ENCODE results near the gene PPP2R2C.

PPP2R2C gene

DNA sequence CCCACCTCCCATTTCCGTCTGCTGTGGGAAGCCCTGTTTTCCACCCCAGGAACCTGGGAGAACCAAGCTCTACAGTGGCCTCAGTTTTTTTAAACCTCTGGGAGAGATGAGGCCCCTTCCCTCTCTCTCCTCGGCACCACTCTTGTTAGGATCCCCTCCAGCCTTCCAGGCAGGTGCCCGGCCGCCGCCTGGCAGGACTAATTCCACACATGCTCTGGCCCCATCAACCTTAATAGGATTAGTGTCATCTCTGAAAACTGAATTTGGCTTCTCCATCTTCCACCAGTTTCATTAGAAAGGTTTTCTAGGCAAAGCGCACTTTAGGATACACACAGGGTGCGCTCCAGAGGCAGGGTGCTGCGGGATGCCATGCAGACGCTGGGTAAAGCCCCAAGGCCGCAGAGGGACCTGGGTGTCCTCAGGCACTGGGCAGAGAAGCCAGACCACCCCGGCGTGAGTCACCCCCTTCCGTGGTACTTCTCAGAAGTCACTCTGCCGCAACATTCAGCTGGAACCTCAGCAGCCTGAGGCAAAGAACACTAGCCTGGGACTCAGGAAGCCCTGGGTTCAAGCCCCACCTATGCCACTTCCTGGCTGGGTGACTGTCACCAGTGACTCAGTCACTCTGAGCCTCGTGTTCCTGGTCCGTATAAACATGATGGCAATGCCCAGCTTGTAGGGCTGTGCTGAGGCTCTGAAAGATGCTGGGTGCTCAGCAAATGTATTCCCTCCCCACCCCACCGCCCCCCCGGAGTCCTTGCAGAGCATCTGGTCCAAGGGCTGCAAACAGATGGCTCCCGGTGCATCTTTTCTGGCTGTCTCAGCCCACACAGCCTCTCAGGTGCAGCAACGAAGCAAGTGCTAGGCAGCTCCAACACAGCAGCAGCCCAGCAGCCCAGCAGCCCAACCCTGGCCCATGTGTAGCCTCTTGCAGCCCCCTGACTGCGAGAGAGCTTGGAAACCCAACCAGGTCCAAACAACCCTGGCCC is 29.1 kb downstream of the PPP2R2C start:
- H3K27ac ChIP-seq = no peak overlapping the region
- TF ChIP-seq ZFX (IDR thresholded peaks at IDR 0.05; ENCODE audit: borderline replicate concordance) = no peak
- TF ChIP-seq, protein P1, sequence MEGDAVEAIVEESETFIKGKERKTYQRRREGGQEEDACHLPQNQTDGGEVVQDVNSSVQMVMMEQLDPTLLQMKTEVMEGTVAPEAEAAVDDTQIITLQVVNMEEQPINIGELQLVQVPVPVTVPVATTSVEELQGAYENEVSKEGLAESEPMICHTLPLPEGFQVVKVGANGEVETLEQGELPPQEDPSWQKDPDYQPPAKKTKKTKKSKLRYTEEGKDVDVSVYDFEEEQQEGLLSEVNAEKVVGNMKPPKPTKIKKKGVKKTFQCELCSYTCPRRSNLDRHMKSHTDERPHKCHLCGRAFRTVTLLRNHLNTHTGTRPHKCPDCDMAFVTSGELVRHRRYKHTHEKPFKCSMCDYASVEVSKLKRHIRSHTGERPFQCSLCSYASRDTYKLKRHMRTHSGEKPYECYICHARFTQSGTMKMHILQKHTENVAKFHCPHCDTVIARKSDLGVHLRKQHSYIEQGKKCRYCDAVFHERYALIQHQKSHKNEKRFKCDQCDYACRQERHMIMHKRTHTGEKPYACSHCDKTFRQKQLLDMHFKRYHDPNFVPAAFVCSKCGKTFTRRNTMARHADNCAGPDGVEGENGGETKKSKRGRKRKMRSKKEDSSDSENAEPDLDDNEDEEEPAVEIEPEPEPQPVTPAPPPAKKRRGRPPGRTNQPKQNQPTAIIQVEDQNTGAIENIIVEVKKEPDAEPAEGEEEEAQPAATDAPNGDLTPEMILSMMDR (IDR thresholded peaks at IDR 0.05) = no peak

DNA sequence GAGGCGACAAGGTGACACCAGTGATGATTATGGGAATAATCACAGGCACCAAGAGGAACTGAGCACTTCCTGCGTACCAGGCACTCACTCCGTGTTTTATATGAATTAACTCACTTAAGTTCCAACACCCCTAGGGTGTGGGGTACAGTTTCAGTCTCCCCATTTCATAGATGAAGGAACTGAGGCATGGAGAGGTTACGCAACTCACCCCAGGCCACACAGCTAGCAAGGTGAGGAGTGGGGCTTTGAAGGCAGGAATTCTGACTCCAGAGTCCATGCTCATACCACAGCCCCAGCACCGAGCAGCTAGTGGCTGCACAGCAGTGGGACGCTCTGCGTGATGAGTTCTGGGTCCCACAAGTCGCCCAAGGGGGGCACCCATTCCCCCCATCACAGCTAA is 29.9 kb downstream of the PPP2R2C start:
- no peak for TF ChIP-seq ZFX (IDR thresholded peaks at IDR 0.05; ENCODE audit: borderline replicate concordance)
- TF ChIP-seq, protein P1 (IDR thresholded peaks at IDR 0.05) = no peak
- no peak overlapping the region for H3K27ac ChIP-seq

DNA sequence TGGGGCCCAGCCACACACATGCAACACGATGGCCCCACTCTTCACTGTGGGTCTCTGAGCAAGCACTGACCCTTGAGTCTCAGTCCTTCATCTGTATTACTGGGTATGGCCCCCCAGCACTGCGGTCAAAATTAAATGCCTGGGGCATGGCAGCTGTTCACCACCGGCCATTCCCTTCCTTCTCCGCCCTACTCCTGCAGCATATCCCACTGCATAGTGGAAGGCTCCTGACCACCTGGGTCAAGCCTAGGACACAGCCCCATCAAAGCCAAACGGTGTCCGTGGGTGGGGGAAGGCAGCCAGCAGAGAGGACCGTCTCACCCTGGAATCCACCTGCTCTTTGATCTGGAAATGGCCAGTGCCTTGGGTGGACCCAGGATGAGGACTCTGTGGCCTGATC is 30.7 kb downstream of the PPP2R2C start:
- TF ChIP-seq ZFX (IDR thresholded peaks at IDR 0.05; ENCODE audit: borderline replicate concordance) = no peak
- TF ChIP-seq, protein P1 (IDR thresholded peaks at IDR 0.05) = no peak
- H3K27ac ChIP-seq = no peak overlapping the region

DNA sequence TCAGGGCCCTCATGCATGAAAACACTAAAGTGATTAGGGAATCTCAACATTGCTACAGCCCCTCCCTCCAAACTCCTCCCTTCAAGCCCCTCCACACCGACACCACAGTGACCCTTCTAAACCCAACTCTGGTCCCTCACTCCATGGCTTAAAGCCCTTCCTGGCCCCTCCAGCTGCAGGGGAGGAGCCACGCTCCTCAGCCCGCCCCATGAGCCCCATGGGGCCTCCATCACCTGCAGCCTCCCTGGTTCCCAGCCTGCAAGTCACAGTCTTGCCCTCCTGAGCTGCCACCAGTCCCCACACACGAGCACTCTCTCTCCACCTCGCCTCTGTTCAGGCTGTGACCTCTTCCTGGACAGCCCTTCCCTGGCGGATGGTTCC is 31.2 kb downstream of the PPP2R2C start:
- TF ChIP-seq ZFX (IDR thresholded peaks at IDR 0.05; ENCODE audit: borderline replicate concordance) = no peak
- TF ChIP-seq, protein P1 (IDR thresholded peaks at IDR 0.05) = no peak

DNA sequence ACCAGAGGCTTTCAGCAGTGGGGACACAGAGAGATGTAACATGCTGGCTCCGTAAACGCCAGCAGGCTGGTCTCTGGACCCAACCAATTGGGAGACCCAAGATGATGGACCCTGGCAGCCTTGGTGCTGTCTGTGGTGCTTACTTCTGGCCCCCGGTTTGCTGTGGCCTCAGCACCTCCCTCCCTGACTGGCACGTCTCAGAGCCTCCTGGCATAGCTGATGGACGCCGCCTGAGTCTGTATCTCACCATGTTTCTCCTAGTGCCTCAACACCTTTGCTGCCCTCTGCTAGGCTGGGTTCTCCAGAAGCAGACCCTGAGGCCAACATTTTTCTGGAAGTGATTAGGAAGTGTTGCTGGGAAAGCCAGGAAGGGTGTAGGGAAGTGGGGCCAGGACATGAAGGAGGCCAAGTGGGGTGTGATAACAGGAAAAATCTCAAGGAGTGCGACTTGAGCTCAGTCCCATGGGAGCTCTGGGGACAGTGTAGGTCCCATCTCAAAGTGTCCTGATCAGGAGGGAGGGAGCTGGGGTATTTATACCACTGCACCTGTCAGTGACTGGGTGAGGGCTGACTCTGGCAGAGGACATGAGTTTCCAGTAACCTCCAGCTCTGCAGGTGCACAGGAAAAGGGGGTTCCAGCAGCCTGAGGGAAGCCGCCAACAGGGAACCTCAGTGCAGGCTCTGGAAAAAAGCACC is 31.8 kb downstream of the PPP2R2C start:
- TF ChIP-seq, protein P1 (IDR thresholded peaks at IDR 0.05) = no peak
- no peak for TF ChIP-seq ZFX (IDR thresholded peaks at IDR 0.05; ENCODE audit: borderline replicate concordance)
- no peak overlapping the region for H3K27ac ChIP-seq

More for the DNA sequence above, 31.2 kb downstream of the PPP2R2C start:
- no peak overlapping the region for H3K27ac ChIP-seq

DNA sequence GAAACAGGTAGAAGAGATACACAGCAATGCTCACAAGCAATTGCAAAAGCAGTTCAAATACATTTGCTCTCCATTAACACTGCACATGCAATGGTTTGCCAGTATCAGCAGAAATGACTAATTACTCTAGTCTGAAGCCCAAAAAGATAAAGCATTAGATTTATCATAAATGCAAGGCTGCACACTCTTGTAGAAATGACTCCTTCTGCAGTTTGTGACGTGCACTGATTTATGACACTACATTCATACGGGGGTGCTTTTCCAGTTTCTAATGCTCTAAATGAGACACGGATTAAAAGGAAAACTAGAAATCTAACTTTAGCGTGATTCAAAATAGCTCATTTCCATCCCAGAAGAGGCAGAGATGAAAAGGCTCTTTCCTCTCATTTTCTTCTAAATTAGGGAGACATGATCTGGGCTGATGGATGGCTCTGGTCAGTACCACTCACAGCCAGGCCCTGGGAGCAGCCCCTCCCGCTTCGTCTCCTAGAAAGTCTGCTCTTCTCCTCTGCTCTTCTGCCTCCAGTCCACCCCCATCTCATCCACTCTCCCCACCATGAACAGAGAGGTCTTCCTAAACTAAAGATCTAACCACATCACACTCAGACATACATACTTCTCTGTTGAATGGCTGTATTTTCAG is 33.2 kb downstream of the PPP2R2C start:
- TF ChIP-seq ZFX (IDR thresholded peaks at IDR 0.05; ENCODE audit: borderline replicate concordance) = no peak
- TF ChIP-seq, protein P1 (IDR thresholded peaks at IDR 0.05) = no peak

More for the DNA sequence above, 33.2 kb downstream of the PPP2R2C start:
- no peak overlapping the region for H3K27ac ChIP-seq
